GM19328 (cell line): ENCODE results near the gene FUT3.
"Not testable (repeated sequence)": the region's sequence is repeated elsewhere in the genome, so short reads cannot be mapped to it uniquely, and the experiment has no call there.

Source experiments
- ATAC-seq: cut with Tn5 transposase; IDR thresholded peaks from one replicate; pipeline ENCODE4 v1.9.1; 2021; ENCODE audit warnings: mild to moderate bottlenecking, moderate library complexity; ENCODE audit not compliant: unreplicated experiment

The FUT3 gene

GRCh38 chr19:5882421-5882968 is 31.2 kb upstream of the FUT3 start:
- no peak for ATAC-seq

- ATAC-seq = no peak
Observed at GRCh38 chr19:5881543-5882299, 30.5 kb upstream of the FUT3 start.

- ATAC-seq = no peak
Observed at GRCh38 chr19:5880604-5881078, 29.4 kb upstream of the FUT3 start.

- no peak for ATAC-seq
Observed at GRCh38 chr19:5880196-5880595, 28.9 kb upstream of the FUT3 start.

GRCh38 chr19:5877882-5878281 is 26.6 kb upstream of the FUT3 start:
- no peak for ATAC-seq

- ATAC-seq = no peak
Observed at GRCh38 chr19:5877427-5877826, 26.2 kb upstream of the FUT3 start.

GRCh38 chr19:5874496-5874895 is 23.2 kb upstream of the FUT3 start:
- ATAC-seq = not testable (repeated sequence)

- ATAC-seq = no peak
Observed at GRCh38 chr19:5873617-5874199, 22.5 kb upstream of the FUT3 start.

- ATAC-seq = no peak
Observed at GRCh38 chr19:5870986-5871394, 19.7 kb upstream of the FUT3 start.

- no peak for ATAC-seq
Observed at GRCh38 chr19:5867201-5868136, 16.2 kb upstream of the FUT3 start.

GRCh38 chr19:5865772-5866171 is 14.5 kb upstream of the FUT3 start:
- no peak for ATAC-seq

GRCh38 chr19:5864725-5865486 is 13.7 kb upstream of the FUT3 start:
- ATAC-seq = no peak

- ATAC-seq = no peak
Observed at GRCh38 chr19:5864013-5864720, 12.9 kb upstream of the FUT3 start.

GRCh38 chr19:5863030-5863665 is 11.9 kb upstream of the FUT3 start:
- ATAC-seq = no peak

- ATAC-seq = no peak
Observed at GRCh38 chr19:5857203-5858081, 6.2 kb upstream of the FUT3 start.

GRCh38 chr19:5855151-5855550 is 3.9 kb upstream of the FUT3 start:
- not testable (repeated sequence) for ATAC-seq

GRCh38 chr19:5854121-5854520 is 2.9 kb upstream of the FUT3 start:
- ATAC-seq = not testable (repeated sequence)

- no peak for ATAC-seq
Observed at GRCh38 chr19:5850743-5851293, 431 bp downstream of the FUT3 start.
